ENCODE measurements around the gene AMMECR1.

Gene AMMECR1

DNA sequence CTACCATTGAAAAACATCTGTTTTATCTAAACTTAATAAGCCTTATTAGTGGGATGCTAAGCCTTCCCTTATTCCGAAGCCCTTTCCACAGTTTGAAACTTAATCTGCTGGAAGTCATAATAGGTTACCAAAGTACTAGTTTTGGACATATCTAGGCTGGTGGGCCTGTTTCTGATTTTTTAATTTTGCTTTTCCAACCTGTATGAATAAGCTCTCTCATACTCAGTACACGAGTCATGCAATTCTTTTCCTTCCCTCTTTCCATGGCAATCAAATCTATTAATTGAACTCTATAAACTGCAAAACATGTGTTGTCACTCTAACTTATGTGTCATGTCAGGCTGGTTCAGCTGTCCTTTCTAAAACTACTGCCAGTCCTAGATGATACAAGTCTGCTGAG, 91.0 kb downstream of the AMMECR1 start:
- 100% methylated on average over 1 of the region's 2 CpGs for WGBS
- peaks cover 6% of the 10 kb centered on the region; the same call in 1 of the 2 replicates for H3K4me1 ChIP-seq (ENCODE audit: insufficient read depth, low read length)
- no peaks in the 10 kb centered on the region for H3K36me3 ChIP-seq (ENCODE audit: insufficient read depth, low read length)
- no peak overlapping the region for H3K4me3 ChIP-seq (ENCODE audit: low read length)
- no peak overlapping the region for H3K9ac ChIP-seq (ENCODE audit: low read depth, low read length)
- no peaks in the 10 kb centered on the region for H3K9me3 ChIP-seq (ENCODE audit: insufficient read depth, low read depth, low read length)
- H3K27me3 ChIP-seq (ENCODE audit: insufficient read depth, low read length): no peaks in the 10 kb centered on the region
- H3K27ac ChIP-seq (ENCODE audit: low read depth, low read length): no peak overlapping the region

DNA sequence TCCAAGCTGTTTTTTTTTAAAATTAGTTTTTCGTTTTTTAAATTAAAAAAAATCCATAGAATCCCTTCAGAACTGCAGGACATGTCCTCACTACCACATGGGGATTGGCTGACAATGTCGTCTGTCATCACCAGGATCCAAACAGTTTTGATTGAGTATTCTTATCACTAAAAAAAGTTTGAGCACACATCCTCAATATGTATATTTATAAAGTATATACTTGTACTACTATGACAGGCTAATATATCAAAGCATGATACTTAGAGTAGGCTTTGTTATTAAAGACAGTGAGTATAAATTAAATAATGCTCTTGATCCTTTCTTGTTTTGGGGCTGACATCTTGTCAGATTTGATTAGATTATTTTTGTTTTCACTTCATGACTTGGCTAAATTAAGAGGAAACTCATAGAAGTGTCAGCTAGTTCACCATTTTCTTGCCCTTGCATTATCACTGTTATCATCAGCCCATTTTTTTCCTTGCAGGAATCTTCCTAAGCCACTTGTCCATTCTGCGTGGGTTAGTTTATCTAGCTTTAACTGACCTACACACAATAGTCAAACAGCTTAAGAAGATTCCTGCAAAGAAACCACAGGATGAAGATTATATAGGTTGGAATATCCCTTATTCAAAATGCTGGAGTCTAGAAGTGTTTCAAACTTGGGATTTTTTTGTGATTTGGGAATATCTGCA, 92.8 kb downstream of the AMMECR1 start:
- Histone ChIP-seq H3K27me3 (ENCODE audit: insufficient read depth, low read length) (no peaks in the 10 kb centered on the region), H3K27ac (ENCODE audit: low read depth, low read length) (no peak overlapping the region), H3K36me3 (ENCODE audit: insufficient read depth, low read length) (no peaks in the 10 kb centered on the region), H3K4me1 (ENCODE audit: insufficient read depth, low read length) (peaks cover 6% of the 10 kb centered on the region; the same call in 1 of the 2 replicates), H3K4me3 (ENCODE audit: low read length) (no peak overlapping the region), H3K9me3 (ENCODE audit: insufficient read depth, low read depth, low read length) (no peaks in the 10 kb centered on the region), H3K9ac (ENCODE audit: low read depth, low read length) (no peak overlapping the region)
- WGBS: 100% methylated on average over 2 of the region's 3 CpGs

DNA sequence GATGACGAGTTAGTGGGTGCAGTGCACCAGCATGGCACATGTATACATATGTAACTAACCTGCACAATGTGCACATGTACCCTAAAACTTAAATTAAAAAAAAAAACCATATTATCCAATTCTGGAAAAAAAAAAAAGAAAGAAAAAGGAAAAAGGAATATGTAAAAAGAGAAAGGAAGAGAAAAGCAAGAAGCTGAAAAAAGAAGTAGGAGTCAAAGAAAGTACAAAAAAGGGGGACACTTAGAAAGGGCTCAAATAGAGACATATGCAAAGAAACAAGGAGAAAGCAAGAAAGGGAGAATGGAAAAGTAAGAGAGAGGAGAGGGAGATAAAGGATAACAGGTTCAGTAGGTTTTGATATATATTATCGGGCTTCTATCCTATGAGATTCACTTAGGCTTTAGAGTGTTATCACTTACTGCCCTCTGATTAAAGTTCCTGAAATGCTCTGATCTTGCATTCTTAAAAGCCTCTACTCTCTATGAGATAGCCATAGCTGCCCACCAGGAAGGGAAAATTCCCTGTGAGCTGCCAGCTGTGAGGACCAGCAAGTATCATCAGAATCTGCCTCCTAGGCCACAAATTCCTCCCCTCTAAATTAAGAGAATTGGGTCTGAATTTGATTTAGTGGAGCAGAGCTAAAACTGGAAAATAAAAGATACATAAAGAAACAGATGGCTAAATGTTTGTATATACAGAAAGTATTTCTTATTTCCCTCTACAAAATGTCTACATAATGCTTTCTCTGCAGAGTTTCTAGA, 95.2 kb downstream of the AMMECR1 start:
- WGBS: 100% methylated on average over 1 of the region's 2 CpGs
- Histone ChIP-seq H3K9ac (ENCODE audit: low read depth, low read length) (no peak overlapping the region), H3K27ac (ENCODE audit: low read depth, low read length) (no peak overlapping the region), H3K4me1 (ENCODE audit: insufficient read depth, low read length) (peaks cover 5% of the 10 kb centered on the region; the same call in 1 of the 2 replicates), H3K27me3 (ENCODE audit: insufficient read depth, low read length) (no peaks in the 10 kb centered on the region), H3K36me3 (ENCODE audit: insufficient read depth, low read length) (no peaks in the 10 kb centered on the region), H3K9me3 (ENCODE audit: insufficient read depth, low read depth, low read length) (no peaks in the 10 kb centered on the region), H3K4me3 (ENCODE audit: low read length) (no peak overlapping the region)

GRCh38 chrX:110219920-110220319, 98.0 kb downstream of the AMMECR1 start:
- Histone ChIP-seq H3K27me3 (ENCODE audit: insufficient read depth, low read length) (no peaks in the 10 kb centered on the region), H3K9me3 (ENCODE audit: insufficient read depth, low read depth, low read length) (no peaks in the 10 kb centered on the region), H3K9ac (ENCODE audit: low read depth, low read length) (no peak overlapping the region), H3K4me1 (ENCODE audit: insufficient read depth, low read length) (no peaks in the 10 kb centered on the region), H3K36me3 (ENCODE audit: insufficient read depth, low read length) (no peaks in the 10 kb centered on the region), H3K4me3 (ENCODE audit: low read length) (no peak overlapping the region), H3K27ac (ENCODE audit: low read depth, low read length) (no peak overlapping the region)
- no CpG with 5 or more reads among the region's 1 CpG for WGBS

DNA sequence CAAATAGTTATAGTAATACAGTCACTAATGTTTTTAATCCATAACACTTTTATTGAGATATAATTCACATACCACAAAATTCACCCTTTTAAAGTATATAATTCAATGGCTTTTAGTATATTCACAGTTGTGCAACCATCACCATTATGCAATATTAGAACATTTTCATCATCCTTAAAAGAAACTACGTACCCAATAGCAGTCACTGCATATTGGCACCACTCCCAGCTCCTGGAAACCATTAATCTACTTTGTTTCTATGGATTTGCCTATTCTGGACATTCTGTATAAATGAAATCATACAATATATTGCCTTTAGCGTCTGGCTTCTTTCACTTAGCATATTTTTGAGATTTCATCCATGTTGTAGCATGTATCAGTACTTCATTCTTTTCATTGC, 99.3 kb downstream of the AMMECR1 start:
- H3K9ac ChIP-seq (ENCODE audit: low read depth, low read length): no peak overlapping the region
- 100% methylated on average over 1 of the region's 2 CpGs for WGBS
- H3K4me3 ChIP-seq (ENCODE audit: low read length): no peak overlapping the region
- H3K36me3 ChIP-seq (ENCODE audit: insufficient read depth, low read length): no peaks in the 10 kb centered on the region
- no peaks in the 10 kb centered on the region for H3K9me3 ChIP-seq (ENCODE audit: insufficient read depth, low read depth, low read length)
- H3K27ac ChIP-seq (ENCODE audit: low read depth, low read length): no peak overlapping the region
- no peaks in the 10 kb centered on the region for H3K27me3 ChIP-seq (ENCODE audit: insufficient read depth, low read length)
- H3K4me1 ChIP-seq (ENCODE audit: insufficient read depth, low read length): no peaks in the 10 kb centered on the region

DNA sequence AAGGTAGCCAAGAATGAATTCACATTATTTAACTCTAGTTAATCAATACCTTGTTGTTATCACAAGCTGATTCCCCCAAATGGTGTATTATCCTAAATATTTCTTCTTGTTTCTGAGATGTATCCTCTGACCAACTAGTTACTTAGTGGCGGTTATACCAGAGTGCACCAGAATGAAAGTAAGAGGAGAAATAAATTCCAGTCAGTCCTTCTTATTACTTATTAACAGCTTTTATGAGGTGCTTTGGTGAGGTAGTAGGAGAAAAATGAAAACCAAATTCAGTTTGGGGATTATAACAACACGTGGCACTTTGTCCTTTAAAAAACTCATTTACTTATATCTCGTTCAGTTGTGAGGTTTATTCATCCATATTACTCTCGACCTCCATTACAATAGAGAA, 101.9 kb downstream of the AMMECR1 start:
- H3K4me1 ChIP-seq (ENCODE audit: insufficient read depth, low read length): no peaks in the 10 kb centered on the region
- H3K9me3 ChIP-seq (ENCODE audit: insufficient read depth, low read depth, low read length): no peaks in the 10 kb centered on the region
- no peak overlapping the region for H3K9ac ChIP-seq (ENCODE audit: low read depth, low read length)
- H3K27ac ChIP-seq (ENCODE audit: low read depth, low read length): no peak overlapping the region
- no peaks in the 10 kb centered on the region for H3K27me3 ChIP-seq (ENCODE audit: insufficient read depth, low read length)
- 100% methylated on average over 1 of the region's 4 CpGs for WGBS
- no peaks in the 10 kb centered on the region for H3K36me3 ChIP-seq (ENCODE audit: insufficient read depth, low read length)
- no peak overlapping the region for H3K4me3 ChIP-seq (ENCODE audit: low read length)

DNA sequence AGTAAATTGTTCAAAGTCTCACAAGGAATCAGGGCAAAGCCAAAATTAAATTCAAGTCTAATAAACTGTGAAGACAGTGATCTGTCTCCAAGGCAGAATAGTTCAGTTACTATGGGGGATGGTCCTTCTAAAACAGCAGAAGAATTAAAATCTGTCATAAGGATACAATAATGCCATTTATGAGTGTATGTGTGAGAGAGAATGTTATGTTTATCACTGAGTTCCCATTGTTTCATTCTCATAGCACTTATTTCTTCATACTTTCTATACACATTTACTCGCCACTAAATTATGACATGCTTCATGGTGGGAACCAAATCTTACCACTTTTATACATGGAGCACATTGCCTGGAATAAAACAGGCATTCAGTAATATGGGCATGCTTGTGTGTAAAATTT, 102.5 kb downstream of the AMMECR1 start:
- WGBS: 88% methylated on average over 1 of the region's 1 CpG
- no peaks in the 10 kb centered on the region for H3K27me3 ChIP-seq (ENCODE audit: insufficient read depth, low read length)
- H3K9me3 ChIP-seq (ENCODE audit: insufficient read depth, low read depth, low read length): no peaks in the 10 kb centered on the region
- H3K9ac ChIP-seq (ENCODE audit: low read depth, low read length): no peak overlapping the region
- H3K4me3 ChIP-seq (ENCODE audit: low read length): no peak overlapping the region
- H3K27ac ChIP-seq (ENCODE audit: low read depth, low read length): no peak overlapping the region
- no peaks in the 10 kb centered on the region for H3K36me3 ChIP-seq (ENCODE audit: insufficient read depth, low read length)
- H3K4me1 ChIP-seq (ENCODE audit: insufficient read depth, low read length): no peaks in the 10 kb centered on the region

DNA sequence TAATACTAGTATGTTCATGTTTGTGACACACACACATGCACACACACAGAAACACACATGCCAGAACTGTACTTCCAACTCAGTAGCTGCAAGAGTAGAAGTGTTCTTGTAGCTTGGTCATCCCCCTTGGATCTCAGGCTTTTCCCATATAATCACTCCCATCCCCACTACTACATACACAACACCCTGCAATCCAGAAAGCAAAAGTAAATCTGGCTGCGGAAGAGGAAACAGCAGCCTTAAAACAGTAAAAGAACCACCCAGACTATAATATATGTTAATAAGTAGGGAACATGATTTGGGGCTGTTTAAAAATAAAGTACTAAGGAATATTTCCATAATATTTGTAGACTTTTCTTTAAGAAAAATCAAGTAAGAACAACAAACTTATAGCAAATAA, 103.2 kb downstream of the AMMECR1 start:
- H3K27ac ChIP-seq (ENCODE audit: low read depth, low read length): no peak overlapping the region
- H3K4me3 ChIP-seq (ENCODE audit: low read length): no peak overlapping the region
- no peaks in the 10 kb centered on the region for H3K36me3 ChIP-seq (ENCODE audit: insufficient read depth, low read length)
- H3K9me3 ChIP-seq (ENCODE audit: insufficient read depth, low read depth, low read length): no peaks in the 10 kb centered on the region
- H3K27me3 ChIP-seq (ENCODE audit: insufficient read depth, low read length): no peaks in the 10 kb centered on the region
- H3K9ac ChIP-seq (ENCODE audit: low read depth, low read length): no peak overlapping the region
- no CpG with 5 or more reads among the region's 1 CpG for WGBS
- H3K4me1 ChIP-seq (ENCODE audit: insufficient read depth, low read length): no peaks in the 10 kb centered on the region

- Histone ChIP-seq H3K36me3 (ENCODE audit: insufficient read depth, low read length) (no peaks in the 10 kb centered on the region), H3K9me3 (ENCODE audit: insufficient read depth, low read depth, low read length) (no peaks in the 10 kb centered on the region), H3K4me3 (ENCODE audit: low read length) (no peak overlapping the region), H3K27ac (ENCODE audit: low read depth, low read length) (no peak overlapping the region), H3K9ac (ENCODE audit: low read depth, low read length) (no peak overlapping the region), H3K27me3 (ENCODE audit: insufficient read depth, low read length) (no peaks in the 10 kb centered on the region), H3K4me1 (ENCODE audit: insufficient read depth, low read length) (no peaks in the 10 kb centered on the region)
- WGBS: no CpG with 5 or more reads among the region's 1 CpG
Observed at GRCh38 chrX:110213183-110213582, 104.7 kb downstream of the AMMECR1 start.

DNA sequence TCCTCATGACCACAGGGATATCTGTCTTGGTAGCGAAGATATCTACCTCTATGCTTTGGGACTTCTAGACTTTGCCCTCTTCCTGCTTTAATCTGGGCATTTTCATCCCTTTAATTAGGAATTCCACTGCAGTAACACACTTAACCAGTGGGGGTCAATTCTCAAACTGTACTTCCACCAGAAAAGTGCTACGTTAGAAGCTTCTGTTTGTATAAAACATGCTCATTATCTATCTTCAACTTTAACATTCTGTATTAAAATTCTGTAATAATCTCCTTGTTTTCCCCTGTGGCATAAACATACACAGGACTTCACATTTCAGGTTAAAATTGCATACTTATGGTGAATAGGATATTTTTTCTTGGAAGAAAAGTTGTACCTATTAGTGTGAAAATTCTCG, 105.6 kb downstream of the AMMECR1 start:
- 100% methylated on average over 2 of the region's 3 CpGs for whole genome bisulfite sequencing
- H3K4me1 ChIP-seq (ENCODE audit: insufficient read depth, low read length): no peaks in the 10 kb centered on the region

GRCh38 chrX:110211340-110211739, 106.5 kb downstream of the AMMECR1 start:
- no peaks in the 10 kb centered on the region for H3K36me3 ChIP-seq (ENCODE audit: insufficient read depth, low read length)
- no peak overlapping the region for H3K4me3 ChIP-seq (ENCODE audit: low read length)
- no peaks in the 10 kb centered on the region for H3K4me1 ChIP-seq (ENCODE audit: insufficient read depth, low read length)
- 100% methylated on average over 1 of the region's 1 CpG for WGBS
- H3K9ac ChIP-seq (ENCODE audit: low read depth, low read length): no peak overlapping the region
- no peaks in the 10 kb centered on the region for H3K27me3 ChIP-seq (ENCODE audit: insufficient read depth, low read length)
- no peaks in the 10 kb centered on the region for H3K9me3 ChIP-seq (ENCODE audit: insufficient read depth, low read depth, low read length)
- H3K27ac ChIP-seq (ENCODE audit: low read depth, low read length): no peak overlapping the region

More for the DNA sequence above, 105.6 kb downstream of the AMMECR1 start:
- H3K4me3 ChIP-seq (ENCODE audit: low read length): no peak overlapping the region
- no peak overlapping the region for H3K9ac ChIP-seq (ENCODE audit: low read depth, low read length)
- H3K36me3 ChIP-seq (ENCODE audit: insufficient read depth, low read length): no peaks in the 10 kb centered on the region
- no peaks in the 10 kb centered on the region for H3K9me3 ChIP-seq (ENCODE audit: insufficient read depth, low read depth, low read length)
- no peak overlapping the region for H3K27ac ChIP-seq (ENCODE audit: low read depth, low read length)
- H3K27me3 ChIP-seq (ENCODE audit: insufficient read depth, low read length): no peaks in the 10 kb centered on the region
